Stimulated activated naive CD8-positive, alpha-beta T cell treated with anti-CD3 and anti-CD28 coated beads, Interleukin-15, Interleukin-2, amounts not matched to agents 100 U/mL and 50 U/mL, for 24 hours (primary cell): Measurements from ENCODE around the gene DDX25.
A peak's percentile ranks its signal among the peaks of the same experiment; 100 is the strongest.
"Not testable (repeated sequence)": the region's sequence is repeated elsewhere in the genome, so short reads cannot be mapped to it uniquely, and the experiment has no call there.

ENCODE experiments used
- ATAC-seq: fragments of 150-1000 bp; cut with Tn5 transposase; one replicate; pipeline ENCODE4 v1.10.0; 2021
- DNase-seq: peaks from one replicate; pipeline ENCODE4 v3.0.0; 2021

Gene DDX25

DNA sequence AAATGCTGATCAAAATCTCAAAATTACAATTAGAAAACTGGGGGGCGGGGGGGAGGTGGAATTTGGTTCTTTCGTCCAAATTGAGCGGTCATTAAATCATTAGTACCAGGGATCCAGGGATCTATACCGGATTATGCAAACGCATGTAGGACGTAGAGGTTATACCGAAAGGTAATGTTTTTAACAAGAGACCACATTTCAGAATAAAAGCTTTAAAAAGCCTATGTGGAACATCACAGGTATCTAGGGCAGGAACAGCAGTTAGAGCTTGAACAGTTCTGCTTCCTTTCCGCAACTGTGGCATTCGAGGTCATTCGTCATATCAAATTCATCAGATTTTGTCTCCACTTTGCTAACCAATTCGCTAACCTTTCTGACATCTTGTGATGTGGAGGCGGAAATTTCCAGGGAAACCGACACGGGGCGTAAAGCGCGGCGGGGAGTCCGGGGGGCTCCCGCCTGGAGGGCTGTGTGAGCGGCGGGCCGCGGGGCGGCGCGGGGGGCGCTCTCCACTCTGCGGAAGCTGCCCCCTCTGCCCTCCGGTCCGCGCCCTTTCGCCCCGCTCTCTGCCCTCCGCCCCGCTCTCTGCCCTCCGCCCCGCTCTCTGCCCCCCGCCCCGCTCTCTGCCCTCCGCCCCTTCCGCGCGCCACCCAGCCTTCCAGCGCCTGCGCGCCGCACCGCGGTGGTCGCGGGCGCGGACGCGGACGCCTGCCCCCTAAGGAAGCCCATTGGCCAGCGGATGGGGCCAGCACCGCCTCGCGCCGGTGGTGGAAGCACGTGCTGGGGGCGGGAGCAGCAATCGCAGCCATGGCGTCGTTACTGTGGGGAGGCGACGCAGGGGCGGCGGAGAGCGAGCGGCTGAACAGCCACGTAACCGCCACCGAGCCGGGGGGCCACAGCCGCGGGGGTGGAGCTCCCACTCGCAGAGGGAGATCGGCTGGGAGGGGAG lies at the start of gene DDX25:
Gene DDX25 (plus strand): TSS at position 798 of the 949 bp plus-strand sequence. CDS start 10 bp downstream, at position 808.
- peak; percentile 41 for DNase-seq
- ATAC-seq: peak; percentile 48

GRCh38 chr11:125857670-125858069 lies 46.6 kb upstream of the DDX25 start:
- not testable (repeated sequence) for ATAC-seq

GRCh38 chr11:125862786-125863185 lies 41.5 kb upstream of the DDX25 start:
- not testable (repeated sequence) for DNase-seq, ATAC-seq

More at GRCh38 chr11:125857670-125858069, 46.6 kb upstream of the DDX25 start:
- DNase-seq: not testable (repeated sequence)

DNA sequence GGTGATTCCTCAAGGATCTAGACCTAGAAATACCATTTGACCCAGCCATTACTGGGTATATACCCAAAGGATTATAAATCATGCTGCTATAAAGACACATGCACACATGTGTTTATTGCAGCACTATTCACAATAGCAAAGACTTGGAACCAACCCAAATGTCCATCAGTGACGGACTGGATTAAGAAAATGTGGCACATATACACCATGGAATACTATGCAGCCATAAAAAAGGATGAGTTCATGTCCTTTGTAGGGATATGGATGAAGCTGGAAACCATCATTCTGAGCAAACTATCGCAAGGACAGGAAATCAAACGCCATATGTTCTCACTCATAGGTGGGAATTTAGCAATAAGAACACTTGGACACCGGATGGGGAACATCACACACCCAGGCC lies 39.0 kb upstream of the DDX25 start:
- not testable (repeated sequence) for ATAC-seq, DNase-seq

DNA sequence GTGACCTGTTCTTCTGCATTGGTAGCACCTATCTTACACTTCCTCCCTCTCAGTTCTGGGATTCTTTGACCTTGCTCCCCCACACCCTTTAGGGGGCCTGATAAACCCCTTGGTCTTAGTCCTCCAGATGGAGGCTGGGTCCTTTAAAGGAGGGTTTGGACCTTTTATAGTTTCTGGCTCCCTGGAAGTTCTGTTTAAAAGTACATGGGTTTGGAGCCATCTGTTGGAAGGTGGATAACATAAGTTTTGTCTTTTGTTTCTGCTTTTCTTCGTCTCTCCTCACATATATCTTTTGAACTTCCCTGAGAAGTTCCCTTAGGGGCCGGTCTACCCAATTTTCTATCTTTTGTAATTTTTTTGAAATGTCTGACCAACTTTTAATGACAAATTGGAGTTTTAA lies 34.8 kb upstream of the DDX25 start:
- ATAC-seq (no peak), DNase-seq (no peak)

- peak; percentile 39 for DNase-seq
- ATAC-seq: no peak
These were observed 32.7 kb upstream of the DDX25 start for GRCh38 chr11:125871391-125872137.

- no peak for ATAC-seq
These were observed 32.2 kb upstream of the DDX25 start for GRCh38 chr11:125872138-125872491.

DNA sequence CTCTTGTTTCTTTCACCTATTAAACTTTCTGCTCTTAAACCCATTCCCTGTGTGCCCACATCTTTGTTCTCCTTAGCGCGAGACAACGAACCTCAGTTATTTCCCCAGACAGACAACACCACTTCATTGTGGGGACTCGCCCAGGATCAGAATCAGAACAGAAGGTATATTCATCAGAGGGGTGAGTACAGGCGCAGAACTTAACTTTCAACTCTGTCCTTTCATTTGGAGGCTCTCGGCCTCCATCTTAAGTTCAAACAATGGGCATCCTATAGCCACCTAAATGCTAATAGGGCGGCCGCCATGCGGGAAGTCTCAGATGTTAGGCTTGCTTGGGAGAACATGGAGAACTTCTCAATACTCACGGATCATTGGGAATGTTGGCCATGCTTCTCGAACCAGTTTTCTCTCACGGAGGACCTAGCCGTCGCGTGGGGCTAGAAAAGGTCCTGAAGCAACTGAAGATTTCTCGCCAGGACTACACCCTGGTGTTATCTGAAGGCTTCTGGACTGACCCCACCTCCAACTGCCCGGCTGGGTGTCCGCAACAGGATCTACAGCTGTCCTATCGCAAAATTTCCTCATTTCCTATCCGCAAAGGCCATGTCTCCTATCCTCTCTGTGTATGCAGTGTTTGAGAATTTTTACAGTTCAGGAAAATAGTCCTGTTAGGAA lies 30.3 kb upstream of the DDX25 start:
- DNase-seq (no peak), ATAC-seq (no peak)

More at GRCh38 chr11:125872138-125872491, 32.2 kb upstream of the DDX25 start:
- DNase-seq: no peak

DNA sequence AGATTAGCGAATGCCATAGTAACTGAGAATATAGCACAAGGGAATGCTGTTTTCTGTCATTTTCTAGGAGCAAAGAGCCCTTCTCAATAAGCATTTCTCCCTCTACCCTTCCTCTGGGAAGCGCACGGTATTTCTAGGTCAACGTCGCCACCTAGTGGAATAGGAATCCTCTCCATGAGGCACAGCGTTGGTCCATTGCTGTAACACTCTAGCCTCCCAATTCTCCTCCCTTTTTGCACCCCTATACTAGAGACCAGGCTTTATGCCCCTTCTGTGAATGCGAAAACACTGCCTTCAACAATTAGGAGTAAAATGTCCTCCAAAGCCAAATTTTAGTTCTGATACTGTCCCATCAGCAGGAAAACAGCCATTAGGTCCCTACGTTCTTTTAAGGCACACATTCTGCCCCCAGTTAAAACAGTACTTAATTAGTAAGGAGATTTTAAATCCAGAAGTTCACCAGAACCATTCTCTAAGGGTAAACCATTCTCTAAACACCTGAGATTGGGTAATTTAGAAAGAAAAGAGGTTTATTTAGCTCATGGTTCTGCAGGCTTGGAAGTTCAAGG lies 29.7 kb upstream of the DDX25 start:
- ATAC-seq (peak; percentile 76), DNase-seq (peak; percentile 59)

- ATAC-seq: no peak
- DNase-seq: no peak
These were observed 23.0 kb upstream of the DDX25 start for GRCh38 chr11:125881291-125881690.

- DNase-seq (no peak), ATAC-seq (no peak)
These were observed 20.9 kb upstream of the DDX25 start for GRCh38 chr11:125883375-125883774.

GRCh38 chr11:125886997-125887372 lies 17.3 kb upstream of the DDX25 start:
- peak; percentile 10 for ATAC-seq
- DNase-seq: peak; percentile 48

GRCh38 chr11:125887373-125888324 lies 16.7 kb upstream of the DDX25 start, which contains the start of gene HYLS1:
HYLS1 (plus strand) TSS chr11:125887668; CDS start chr11:125899369, 11,701 bp downstream.
- ATAC-seq (peak; percentile 95), DNase-seq (peak; percentile 98)

GRCh38 chr11:125890447-125891100 lies 13.7 kb upstream of the DDX25 start:
- DNase-seq (no peak), ATAC-seq (no peak)

DNA sequence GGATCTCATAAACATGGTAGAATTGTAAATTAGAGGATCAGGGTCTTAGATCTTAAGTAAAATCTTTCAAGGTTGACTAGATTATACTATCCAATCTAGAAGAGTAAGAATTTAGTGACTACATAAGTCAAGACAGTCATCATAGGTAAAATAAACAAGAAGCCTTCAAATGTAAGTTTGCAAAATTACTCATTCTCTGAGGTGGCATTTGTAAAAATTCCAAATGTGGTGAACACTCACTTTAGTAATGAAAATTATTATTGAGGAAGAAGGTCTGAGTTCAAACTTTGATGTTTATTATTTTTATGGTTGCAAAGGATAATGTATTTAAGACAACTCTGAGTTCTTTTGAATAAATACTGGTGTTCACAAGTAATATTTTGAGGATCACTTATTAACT lies 12.2 kb upstream of the DDX25 start:
- no peak for DNase-seq
- ATAC-seq: no peak

DNA sequence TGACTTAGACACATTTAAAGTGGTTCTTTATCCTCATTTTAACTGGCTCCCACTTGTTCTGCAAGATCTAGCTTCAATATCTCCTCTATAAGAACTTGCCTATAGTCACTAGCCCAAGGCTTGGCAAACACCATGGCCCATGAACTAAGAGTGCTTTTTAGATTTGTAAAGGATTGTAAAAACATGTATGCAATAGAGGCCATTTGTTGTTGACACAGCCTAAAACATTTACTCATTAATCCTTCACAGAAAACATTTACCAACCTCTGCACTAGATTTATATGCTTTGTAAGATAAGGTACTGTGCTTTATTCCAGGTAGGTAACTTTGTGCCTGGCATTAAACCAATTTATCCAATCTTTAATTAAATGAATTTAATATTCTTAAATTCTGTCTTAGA lies 11.3 kb upstream of the DDX25 start:
- no peak for DNase-seq
- ATAC-seq: no peak

GRCh38 chr11:125901872-125902271 lies 2.4 kb upstream of the DDX25 start:
- no peak for DNase-seq
- no peak for ATAC-seq

GRCh38 chr11:125902277-125902926 lies 1.9 kb upstream of the DDX25 start:
- ATAC-seq (no peak), DNase-seq (no peak)

DNA sequence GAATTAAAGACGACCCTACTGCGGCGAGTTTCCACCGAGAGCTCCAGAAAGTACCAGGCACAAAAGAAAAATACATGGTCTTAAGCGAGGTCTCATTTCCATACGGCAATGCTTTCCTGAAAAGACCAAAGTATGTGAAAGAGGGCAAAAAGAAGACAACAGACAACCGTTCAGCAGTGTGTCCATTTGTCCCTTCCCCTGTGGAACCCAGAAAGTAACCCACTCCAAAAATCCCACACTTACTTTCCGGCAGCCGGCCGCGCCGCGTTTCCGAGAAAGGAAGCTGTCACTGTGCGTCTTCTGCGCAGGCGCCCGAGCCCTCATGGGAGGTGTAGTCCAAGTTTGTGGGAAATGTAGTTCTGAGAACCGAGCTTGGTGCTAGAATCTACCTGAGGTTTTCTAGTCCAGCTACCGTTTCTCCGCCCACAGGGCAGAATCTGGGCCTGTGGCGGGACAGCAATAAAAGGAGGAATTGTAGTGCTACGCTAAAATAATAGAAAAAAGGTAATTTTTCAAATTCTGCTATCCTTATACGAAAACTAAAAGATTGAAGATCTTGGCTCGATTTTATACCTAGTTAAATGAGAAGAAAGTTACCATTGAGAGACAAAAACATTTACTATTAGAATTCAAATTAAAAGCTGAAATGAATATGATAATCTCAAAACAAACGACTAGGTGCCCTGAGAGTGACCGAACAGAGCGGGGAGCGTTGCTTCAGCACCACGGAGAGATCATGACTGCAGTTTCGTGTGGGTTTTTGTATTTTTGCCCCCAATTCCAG lies 1.2 kb upstream of the DDX25 start, which contains the start of gene PUS3:
Gene PUS3 (minus strand): TSS at position 280 of the 784 bp plus-strand sequence. CDS start 6,922 bp downstream, outside the sequence.
- DNase-seq (peak; percentile 91), ATAC-seq (peak; percentile 87)
